Measurements from ENCODE around the gene ZNF784. TPM values are rescaled to one million over a fixed set of nuclear protein-coding genes. Genes with fewer than 3 reads are reported as not detected.
A peak's percentile ranks its signal among the peaks of the same experiment; 100 is the strongest.

Gene ZNF784
- total RNA-seq, 1 experiment from 2014 or later: 10.2 TPM

GRCh38 chr19:55646889-55647731 lies 22.7 kb upstream of the ZNF784 start:
- ChIA-PET POLR2A (interaction anchor here (0.6 to 0.7 kb wide), 3 partner anchors 21 to 23 kb away, joined by 3 read pairs; partner anchors contain the start of gene ZNF784), CTCF (interaction anchor here (0.6 to 0.9 kb wide), 2 partner anchors 15 to 1028 kb away, joined by 3 to 4 read pairs; no protein-coding TSS in a partner anchor)
- no peaks in the 10 kb centered on the region for H3K27me3 Mint-ChIP-seq (ENCODE audit: insufficient read depth, unreplicated experiment)
- peak overlapping the region; percentile 93 for H3K4me3 ChIP-seq (ENCODE audit: low read depth, low read length)
- no peaks in the 10 kb centered on the region for H3K36me3 ChIP-seq (ENCODE audit: control insufficient read depth, insufficient read depth, low read length)
- DNase-seq: no peak
- peaks cover 3% of the 10 kb centered on the region; the same call in 1 of the 2 replicates for H3K4me1 ChIP-seq
- H3K9me3 Mint-ChIP-seq (ENCODE audit: unreplicated experiment): no peaks in the 10 kb centered on the region
- H3K36me3 Mint-ChIP-seq (ENCODE audit: insufficient read depth, unreplicated experiment): peaks cover 79% of the 10 kb centered on the region
- peak overlapping the region; percentile 82 for H3K4me3 Mint-ChIP-seq (ENCODE audit: unreplicated experiment)
- no peak for TF ChIP-seq CTCF (IDR thresholded peaks at IDR 0.05; ENCODE audit: insufficient read depth in 1 of 2, low read depth in 1 of 2, low read length in 1 of 2, severe bottlenecking in 1 of 2, unreplicated experiment in 1 of 2)
- intact Hi-C loops (cut with micrococcal nuclease; ENCODE audit: unreplicated experiment): no loop called here
- H3K27ac Mint-ChIP-seq (ENCODE audit: unreplicated experiment): peak overlapping the region; percentile 76
- BruUV-seq (replicated peaks): no TSS peak
- no peaks in the 10 kb centered on the region for H3K9me3 ChIP-seq
- peaks cover 21% of the 10 kb centered on the region for H3K4me1 Mint-ChIP-seq (ENCODE audit: low read depth, unreplicated experiment)
- no peaks in the 10 kb centered on the region for H3K27me3 ChIP-seq (replicated peaks; ENCODE audit: control insufficient read depth, insufficient read depth, low read length)

GRCh38 chr19:55645512-55645881 lies 21.1 kb upstream of the ZNF784 start:
- ChIA-PET CTCF (no interaction called here), POLR2A (no interaction called here)
- Mint-ChIP-seq H3K27me3 (ENCODE audit: insufficient read depth, unreplicated experiment) (no peaks in the 10 kb centered on the region), H3K36me3 (ENCODE audit: insufficient read depth, unreplicated experiment) (peaks cover 90% of the 10 kb centered on the region), H3K4me3 (ENCODE audit: unreplicated experiment) (peak overlapping the region; percentile 27), H3K27ac (ENCODE audit: unreplicated experiment) (no peak overlapping the region), H3K4me1 (ENCODE audit: low read depth, unreplicated experiment) (peaks cover 32% of the 10 kb centered on the region), H3K9me3 (ENCODE audit: unreplicated experiment) (no peaks in the 10 kb centered on the region)
- peaks cover 3% of the 10 kb centered on the region; the same call in 1 of the 2 replicates for H3K4me1 ChIP-seq
- H3K27me3 ChIP-seq (replicated peaks; ENCODE audit: control insufficient read depth, insufficient read depth, low read length): no peaks in the 10 kb centered on the region
- BruUV-seq (replicated peaks): no TSS peak
- TF ChIP-seq CTCF (IDR thresholded peaks at IDR 0.05; ENCODE audit: insufficient read depth in 1 of 2, low read depth in 1 of 2, low read length in 1 of 2, severe bottlenecking in 1 of 2, unreplicated experiment in 1 of 2): no peak
- H3K4me3 ChIP-seq (ENCODE audit: low read depth, low read length): no peak overlapping the region
- DNase-seq: no peak
- intact Hi-C loops (cut with micrococcal nuclease; ENCODE audit: unreplicated experiment): no loop called here
- H3K36me3 ChIP-seq (ENCODE audit: control insufficient read depth, insufficient read depth, low read length): no peaks in the 10 kb centered on the region
- no peaks in the 10 kb centered on the region for H3K9me3 ChIP-seq

- Histone ChIP-seq H3K4me3 (ENCODE audit: low read depth, low read length) (peak overlapping the region; percentile 84), H3K9me3 (no peaks in the 10 kb centered on the region), H3K36me3 (ENCODE audit: control insufficient read depth, insufficient read depth, low read length) (no peaks in the 10 kb centered on the region), H3K27me3 (replicated peaks; ENCODE audit: control insufficient read depth, insufficient read depth, low read length) (no peaks in the 10 kb centered on the region), H3K4me1 (peaks cover 3% of the 10 kb centered on the region; the same call in 1 of the 2 replicates)
- DNase-seq: no peak
- H3K4me3 Mint-ChIP-seq (ENCODE audit: unreplicated experiment): peak overlapping the region; percentile 86
- BruUV-seq (replicated peaks): TSS peak; percentile 62
- H3K9me3 Mint-ChIP-seq (ENCODE audit: unreplicated experiment): no peaks in the 10 kb centered on the region
- ChIA-PET POLR2A (no interaction called here), CTCF (no interaction called here)
- no peaks in the 10 kb centered on the region for H3K27me3 Mint-ChIP-seq (ENCODE audit: insufficient read depth, unreplicated experiment)
- H3K36me3 Mint-ChIP-seq (ENCODE audit: insufficient read depth, unreplicated experiment): peaks cover 91% of the 10 kb centered on the region
- intact Hi-C loops (cut with micrococcal nuclease; ENCODE audit: unreplicated experiment): no loop called here
- H3K27ac Mint-ChIP-seq (ENCODE audit: unreplicated experiment): peak overlapping the region; percentile 95
- no peak for TF ChIP-seq CTCF (IDR thresholded peaks at IDR 0.05; ENCODE audit: insufficient read depth in 1 of 2, low read depth in 1 of 2, low read length in 1 of 2, severe bottlenecking in 1 of 2, unreplicated experiment in 1 of 2)
- peaks cover 32% of the 10 kb centered on the region for H3K4me1 Mint-ChIP-seq (ENCODE audit: low read depth, unreplicated experiment)
These were observed 20.6 kb upstream of the ZNF784 start for GRCh38 chr19:55644842-55645511.

All from Caco-2 (cell line).